GM18867 (cell line): ENCODE results near the gene POU6F2.

Experiments used
- ATAC-seq: cut with Tn5 transposase; IDR thresholded peaks from one replicate; pipeline ENCODE4 v1.9.1; 2021; ENCODE audit warnings: mild to moderate bottlenecking, moderate library complexity; ENCODE audit not compliant: unreplicated experiment

Gene POU6F2

DNA sequence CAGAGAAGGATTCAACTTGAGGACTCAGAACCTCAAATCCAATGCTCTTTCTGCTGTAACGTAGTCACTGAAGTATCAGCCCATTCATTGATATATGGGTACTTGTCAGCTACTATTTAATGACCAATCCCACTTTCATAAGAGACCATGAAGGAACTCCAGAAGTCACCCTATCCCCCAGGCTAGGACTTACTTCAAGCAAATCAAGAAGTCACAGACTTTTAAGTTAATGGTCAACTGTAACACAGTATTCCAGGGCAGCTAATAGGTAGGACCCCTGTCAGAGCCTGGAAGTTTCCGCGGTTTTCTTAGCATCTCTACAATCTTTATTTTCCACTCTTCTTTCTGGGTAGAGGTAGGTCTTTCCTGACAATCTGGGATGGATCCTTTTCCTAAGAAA lies 269.9 kb downstream of the POU6F2 start:
- ATAC-seq = no peak

DNA sequence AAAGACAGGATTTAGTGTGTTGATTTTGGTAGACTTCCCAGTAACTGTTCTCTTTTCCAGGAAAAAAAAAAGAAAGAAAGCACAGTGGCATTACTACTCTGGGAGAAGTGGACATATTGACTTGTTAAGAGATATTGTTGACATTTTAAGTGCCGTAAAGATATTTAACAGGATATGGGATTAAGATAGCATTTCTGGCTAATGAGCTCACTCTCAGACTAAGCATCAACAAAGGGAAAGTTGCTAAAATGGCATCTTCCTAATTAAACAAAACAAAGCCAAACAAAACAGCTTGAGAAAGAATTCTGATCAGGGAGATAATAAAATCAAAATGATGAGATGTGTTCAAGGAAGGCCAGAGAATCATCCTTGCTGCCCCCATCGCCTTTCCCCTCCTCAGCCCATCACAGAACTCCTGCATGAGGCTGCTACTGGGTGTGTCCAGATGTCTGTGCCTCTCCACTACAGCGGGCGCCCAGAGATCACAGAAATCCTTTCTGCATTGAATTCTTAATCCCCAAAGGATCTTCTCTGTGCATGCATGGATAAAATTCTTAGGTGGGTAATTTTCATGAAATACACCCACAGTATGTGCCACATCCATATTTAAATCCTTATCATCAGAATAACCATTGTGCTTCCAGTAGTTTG lies 270.5 kb downstream of the POU6F2 start:
- ATAC-seq = no peak

- no peak for ATAC-seq
Observed at GRCh38 chr7:39248692-39249090, 271.0 kb downstream of the POU6F2 start.

DNA sequence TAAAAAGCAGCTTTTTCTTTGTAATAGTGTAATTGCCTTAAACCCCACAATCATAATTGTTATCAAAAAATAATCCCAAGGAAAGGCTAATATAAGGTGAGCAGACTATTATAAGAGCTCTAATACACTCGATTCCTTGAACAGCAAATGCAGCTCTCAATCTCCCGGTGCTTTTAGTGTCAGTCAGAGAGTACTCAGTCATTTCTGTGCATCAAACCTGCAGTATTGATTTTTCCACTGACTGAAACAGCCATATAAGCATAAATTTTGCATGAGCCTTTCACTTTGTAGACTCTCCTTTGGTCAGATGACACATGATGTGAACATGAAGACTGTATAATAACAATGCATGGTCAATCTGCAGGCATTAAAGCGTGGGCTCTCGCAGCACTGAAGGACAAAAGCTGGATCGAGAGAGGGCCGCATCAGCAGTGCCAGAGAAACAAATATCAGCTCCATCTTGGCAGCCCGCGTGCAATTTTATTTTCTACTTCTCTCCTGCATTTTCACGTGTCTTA lies 272.0 kb downstream of the POU6F2 start:
- ATAC-seq = no peak

- ATAC-seq = no peak
Observed at GRCh38 chr7:39252916-39253315, 275.2 kb downstream of the POU6F2 start.

DNA sequence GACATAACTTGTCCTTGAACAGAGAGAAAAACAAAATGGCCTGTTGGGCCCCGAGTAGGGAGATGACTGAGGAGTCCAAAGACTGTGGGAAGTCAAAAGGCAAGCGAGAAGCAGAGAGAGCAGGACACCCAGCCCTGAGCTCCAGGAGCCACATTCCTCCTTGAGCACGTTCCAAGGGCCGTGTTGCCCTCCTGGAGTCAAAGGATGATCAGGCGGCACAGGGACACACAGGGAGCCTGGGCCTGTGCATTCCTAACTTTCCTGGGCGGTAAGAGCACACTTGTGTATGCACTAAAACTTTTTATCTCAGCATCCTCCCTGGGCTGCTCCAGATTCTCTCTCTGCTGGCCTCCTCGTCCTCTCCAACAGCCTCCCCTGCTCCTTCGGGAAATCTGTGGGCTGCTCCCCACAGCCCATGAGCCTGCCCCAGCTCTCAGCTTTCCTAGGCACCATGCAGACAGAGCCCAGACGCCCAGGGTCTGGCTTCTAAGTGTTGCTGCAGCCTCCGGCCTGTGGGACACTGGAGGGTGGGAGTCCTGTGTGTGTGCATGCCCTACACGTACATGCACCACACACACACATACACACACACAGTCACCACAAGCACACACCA lies 281.8 kb downstream of the POU6F2 start:
- no peak for ATAC-seq

DNA sequence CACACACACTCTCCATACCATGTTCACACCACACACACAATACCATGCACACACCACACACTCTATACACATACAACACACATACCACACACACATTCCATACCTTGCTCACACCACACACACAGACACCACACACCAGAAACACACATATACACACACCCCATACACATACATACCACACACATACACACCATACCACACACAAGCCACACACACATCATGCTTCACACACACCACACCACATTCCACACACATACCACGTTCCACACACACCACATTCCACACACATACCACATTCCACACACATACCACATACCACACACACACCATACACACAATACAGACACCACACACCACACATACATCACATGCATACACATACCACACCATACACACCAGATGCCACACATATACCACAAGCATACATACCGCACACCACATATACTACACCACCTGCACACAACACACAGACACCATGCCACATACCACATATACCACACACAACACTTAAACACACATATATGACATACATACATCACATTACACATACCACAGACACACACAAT lies 282.7 kb downstream of the POU6F2 start:
- ATAC-seq = no peak

DNA sequence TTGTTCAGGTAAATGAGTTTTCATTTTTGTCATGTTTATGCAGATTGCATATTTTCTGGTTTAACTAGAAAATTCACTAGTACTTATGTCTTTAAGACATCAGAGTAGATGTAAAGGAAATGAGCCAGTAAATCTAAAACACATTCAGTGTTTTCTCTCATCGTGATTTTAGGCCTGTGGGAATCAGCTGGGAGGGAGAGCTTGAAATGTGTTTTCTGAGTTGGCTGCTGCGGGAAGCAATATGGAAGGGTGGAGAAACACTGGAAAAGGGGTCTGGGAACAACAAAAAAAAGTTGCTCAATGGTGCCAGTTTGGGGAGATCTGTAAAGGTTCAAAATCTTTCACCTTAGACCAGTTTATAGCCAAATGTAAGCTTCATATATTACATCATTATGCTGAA lies 284.1 kb downstream of the POU6F2 start:
- no peak for ATAC-seq

DNA sequence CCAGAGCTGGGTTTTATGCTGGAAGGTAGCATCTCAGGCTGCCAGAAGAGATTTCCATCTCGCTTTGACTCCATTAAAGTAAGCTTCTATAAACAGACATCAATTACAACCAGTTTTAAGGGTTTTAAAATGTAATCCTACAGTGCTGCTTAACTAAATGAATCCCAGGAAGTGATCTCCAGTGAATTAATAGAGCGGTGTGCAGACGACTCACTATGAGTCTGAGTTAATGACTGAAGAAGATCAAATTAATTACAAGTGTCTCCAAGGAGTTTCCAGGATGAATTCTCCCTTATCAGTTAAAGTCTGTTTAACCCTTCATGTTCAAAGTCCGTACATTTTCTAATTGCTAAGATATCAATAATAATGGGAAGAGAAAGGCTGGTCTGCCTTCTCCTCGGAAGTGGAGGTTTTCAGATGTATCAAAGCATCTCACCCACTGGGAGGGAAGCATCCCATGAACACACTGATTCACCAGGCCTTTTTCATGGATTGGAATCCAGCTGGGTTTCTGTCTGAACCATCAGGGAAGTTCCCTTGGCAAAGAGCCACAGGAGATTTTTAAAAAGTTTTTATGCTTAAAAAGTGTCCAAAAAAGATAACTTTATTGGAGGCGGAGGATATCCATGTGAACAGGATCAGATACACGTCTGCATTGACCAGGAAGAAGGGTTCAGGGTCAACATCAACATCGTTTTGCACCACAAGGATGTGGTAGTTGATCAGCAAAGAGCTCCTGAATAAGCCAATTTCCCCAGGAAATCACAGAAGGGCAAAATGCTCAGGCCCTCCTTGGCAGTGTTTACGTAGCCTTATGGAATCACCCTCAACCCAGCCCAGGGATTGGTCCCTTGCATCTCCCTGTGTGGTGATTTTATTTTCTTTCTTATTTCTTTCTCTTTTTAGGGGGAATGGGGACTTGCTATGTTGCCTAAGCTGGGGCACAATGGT lies 288.2 kb downstream of the POU6F2 start:
- ATAC-seq = no peak

GRCh38 chr7:39269034-39269433 lies 291.3 kb downstream of the POU6F2 start:
- no peak for ATAC-seq

DNA sequence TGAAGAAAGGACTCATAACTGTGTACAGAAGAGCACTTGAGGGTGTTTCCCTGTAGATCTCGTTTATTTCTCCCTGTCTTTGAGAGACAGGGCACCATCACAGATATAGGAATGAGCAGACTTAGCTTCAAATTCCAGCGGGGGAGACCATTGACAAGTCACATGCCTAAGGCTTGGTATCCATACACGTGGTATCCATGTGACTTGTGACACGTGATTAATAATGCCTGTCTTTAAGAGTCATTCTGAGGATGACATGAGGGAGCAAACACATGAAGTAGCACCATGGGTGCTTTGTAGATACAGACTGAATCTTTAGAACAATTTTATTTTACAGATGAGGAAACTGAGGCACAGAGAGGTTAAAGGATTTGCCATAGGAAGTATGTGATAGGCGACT lies 292.3 kb downstream of the POU6F2 start:
- ATAC-seq = no peak

GRCh38 chr7:39271402-39271801 lies 293.7 kb downstream of the POU6F2 start:
- ATAC-seq = no peak

- ATAC-seq = no peak
Observed at GRCh38 chr7:39272111-39272510, 294.4 kb downstream of the POU6F2 start.

- ATAC-seq = no peak
Observed at GRCh38 chr7:39272691-39273090, 295.0 kb downstream of the POU6F2 start.

DNA sequence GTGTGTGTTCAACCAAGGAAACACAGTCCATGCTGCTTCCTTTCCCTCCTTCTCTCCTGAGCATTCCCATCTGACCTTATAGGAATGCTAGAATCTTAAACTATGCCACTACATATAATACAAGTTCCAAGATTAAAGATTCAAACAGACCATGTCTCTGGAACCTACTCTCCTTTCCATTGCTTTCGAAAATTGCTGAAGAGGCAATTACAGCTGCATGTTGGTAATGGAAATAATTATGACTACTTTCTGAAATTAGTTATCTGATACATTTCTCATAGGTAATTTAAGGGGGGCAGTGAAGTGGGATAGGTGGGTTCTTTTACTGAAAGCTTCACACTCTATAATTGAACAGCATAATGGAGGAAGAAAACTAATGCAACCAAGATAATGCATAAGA lies 302.6 kb downstream of the POU6F2 start:
- no peak for ATAC-seq

DNA sequence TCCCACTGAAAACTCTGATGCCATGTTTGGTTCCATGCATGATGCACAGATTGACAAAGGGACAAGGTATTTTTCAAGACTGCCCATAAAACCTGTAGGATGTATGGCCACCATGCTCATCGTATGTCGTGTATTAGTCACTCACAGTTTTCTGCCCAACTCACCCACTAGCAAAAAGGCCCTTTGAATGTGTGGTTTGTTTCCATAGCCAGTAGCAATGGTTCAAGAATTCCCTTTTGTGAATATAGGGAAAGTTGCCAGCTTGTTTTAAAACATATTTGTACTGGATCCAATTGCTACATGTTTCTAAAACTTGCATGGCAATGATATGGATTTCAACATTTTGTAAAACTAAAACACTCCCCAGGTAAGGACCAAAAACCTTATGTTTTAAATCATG lies 307.5 kb downstream of the POU6F2 start:
- ATAC-seq = no peak

DNA sequence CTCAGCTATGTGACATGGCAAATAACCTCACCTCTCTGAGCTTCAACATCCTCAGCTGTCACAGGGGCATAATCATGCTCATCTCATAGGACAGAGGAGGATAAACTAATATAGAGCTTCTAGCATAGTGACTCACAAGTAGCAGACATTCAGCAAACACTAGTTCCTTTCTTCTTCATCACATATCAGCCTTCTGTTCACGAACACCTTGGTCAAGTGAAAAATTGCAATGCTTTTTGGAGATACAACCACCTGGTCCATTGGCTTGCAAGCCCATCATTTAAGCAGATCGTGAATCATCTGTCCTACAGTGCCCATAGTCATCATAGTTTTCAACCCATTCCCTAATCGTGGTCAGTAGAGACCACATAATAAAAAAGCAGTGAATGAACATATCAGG lies 310.6 kb downstream of the POU6F2 start:
- ATAC-seq = no peak

GRCh38 chr7:39291628-39292410 lies 314.1 kb downstream of the POU6F2 start:
- no peak for ATAC-seq

GRCh38 chr7:39293056-39293823 lies 315.5 kb downstream of the POU6F2 start:
- no peak for ATAC-seq

DNA sequence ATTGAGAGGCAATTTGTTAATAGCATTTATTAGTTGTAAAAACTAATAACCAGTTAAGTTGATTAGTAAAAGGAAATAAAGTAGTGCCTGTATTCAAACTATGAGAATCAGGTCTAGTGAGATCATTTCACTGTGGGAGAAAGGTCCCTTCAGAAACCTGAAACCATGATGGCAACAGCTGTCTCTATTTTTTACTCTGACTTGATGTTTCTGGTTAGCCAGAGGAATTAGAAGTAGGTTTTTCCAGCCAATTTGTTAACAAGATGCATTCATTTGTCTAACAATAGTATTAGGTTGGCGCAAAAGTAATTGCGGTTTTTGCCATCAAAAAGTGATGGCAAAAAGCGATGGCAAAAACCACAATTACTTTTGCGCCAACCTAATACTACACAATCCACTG lies 316.3 kb downstream of the POU6F2 start:
- ATAC-seq = no peak
